RPMI7951 (cell line): ENCODE data around the gene INHBB. TPM values are rescaled to one million over a fixed set of nuclear protein-coding genes. Genes with fewer than 3 reads are reported as not detected.
"Not testable (repeated sequence)": the region's sequence is repeated elsewhere in the genome, so short reads cannot be mapped to it uniquely, and the experiment has no call there.

Source experiments
- DNase-seq: peaks from one replicate; pipeline ENCODE4 v3.0.0-alpha.2; 2012; ENCODE audit warnings: low read depth
- total RNA-seq: library from RNA; depleted of rRNA; stranded (reverse); fragments of >200 nt; shearing (Covaris generic); gene quantifications from 2 replicates; pipeline ENCODE4 v1.2.3, GENCODE V29; 2014; rRNA removed

Gene INHBB
- total RNA-seq, result 0.24 TPM in 1 of 2 replicates, not detected in the other

GRCh38 chr2:120346026-120346666 lies at the start of gene INHBB:
TSS of gene INHBB (plus strand) at chr2:120346136. CDS start at chr2:120346189, 53 bp downstream.
- DNase-seq, result no peak

GRCh38 chr2:120298173-120298835 lies 47.6 kb upstream of the INHBB start:
- DNase-seq, result peak; percentile 43

- no peak for DNase-seq
Measured at GRCh38 chr2:120299004-120299403, 46.9 kb upstream of the INHBB start.

- no peak for DNase-seq
Measured at GRCh38 chr2:120299561-120299960, 46.4 kb upstream of the INHBB start.

- DNase-seq, result no peak
Measured at GRCh38 chr2:120300385-120300784, 45.6 kb upstream of the INHBB start.

GRCh38 chr2:120301284-120301683 lies 44.7 kb upstream of the INHBB start:
- no peak for DNase-seq

GRCh38 chr2:120302301-120302700 lies 43.6 kb upstream of the INHBB start:
- DNase-seq, result no peak

- DNase-seq, result no peak
Measured at GRCh38 chr2:120303177-120303576, 42.8 kb upstream of the INHBB start.

- DNase-seq, result no peak
Measured at GRCh38 chr2:120305296-120305695, 40.6 kb upstream of the INHBB start.

- DNase-seq, result no peak
Measured at GRCh38 chr2:120305937-120306490, 39.9 kb upstream of the INHBB start.

GRCh38 chr2:120307482-120307881 lies 38.5 kb upstream of the INHBB start:
- no peak for DNase-seq

- peak; percentile 18 for DNase-seq
Measured at GRCh38 chr2:120308038-120308910, 37.7 kb upstream of the INHBB start.

GRCh38 chr2:120310136-120310535 lies 35.8 kb upstream of the INHBB start:
- no peak for DNase-seq

- not testable (repeated sequence) for DNase-seq
Measured at GRCh38 chr2:120310841-120311240, 35.1 kb upstream of the INHBB start.

- DNase-seq, result no peak
Measured at GRCh38 chr2:120312076-120312475, 33.9 kb upstream of the INHBB start.

GRCh38 chr2:120312860-120313694 lies 32.9 kb upstream of the INHBB start:
- DNase-seq, result peak; percentile 72

- no peak for DNase-seq
Measured at GRCh38 chr2:120313695-120314615, 32.0 kb upstream of the INHBB start.

GRCh38 chr2:120314690-120315366 lies 31.1 kb upstream of the INHBB start:
- peak; percentile 34 for DNase-seq

GRCh38 chr2:120315367-120316033 lies 30.4 kb upstream of the INHBB start:
- no peak for DNase-seq
